Upper lobe of left lung (tissue), 4 donors: ENCODE data around the gene APOL2.

Experiments used
- EP300 ChIP-seq, 4 donors: sonication (generic); formaldehyde crosslinking; IDR thresholded peaks; one replicate each; pipeline ENCODE4 v1.5.1; 2017; ENCODE audit warnings: antibody characterized with exemption in 4 of 4, control low read depth in 2 of 4
- TF ChIP-seq, protein P1 (sequence below), 6 experiments: fragments of 450-650 bp in 4 of 6; fragments of 200-600 bp in 2 of 6; sonication (generic) in 2 of 6; IDR thresholded peaks; one replicate each; pipeline ENCODE4 v1.5.1; 2016 to 2019; ENCODE audit warnings: antibody characterized with exemption in 6 of 6

DNA sequence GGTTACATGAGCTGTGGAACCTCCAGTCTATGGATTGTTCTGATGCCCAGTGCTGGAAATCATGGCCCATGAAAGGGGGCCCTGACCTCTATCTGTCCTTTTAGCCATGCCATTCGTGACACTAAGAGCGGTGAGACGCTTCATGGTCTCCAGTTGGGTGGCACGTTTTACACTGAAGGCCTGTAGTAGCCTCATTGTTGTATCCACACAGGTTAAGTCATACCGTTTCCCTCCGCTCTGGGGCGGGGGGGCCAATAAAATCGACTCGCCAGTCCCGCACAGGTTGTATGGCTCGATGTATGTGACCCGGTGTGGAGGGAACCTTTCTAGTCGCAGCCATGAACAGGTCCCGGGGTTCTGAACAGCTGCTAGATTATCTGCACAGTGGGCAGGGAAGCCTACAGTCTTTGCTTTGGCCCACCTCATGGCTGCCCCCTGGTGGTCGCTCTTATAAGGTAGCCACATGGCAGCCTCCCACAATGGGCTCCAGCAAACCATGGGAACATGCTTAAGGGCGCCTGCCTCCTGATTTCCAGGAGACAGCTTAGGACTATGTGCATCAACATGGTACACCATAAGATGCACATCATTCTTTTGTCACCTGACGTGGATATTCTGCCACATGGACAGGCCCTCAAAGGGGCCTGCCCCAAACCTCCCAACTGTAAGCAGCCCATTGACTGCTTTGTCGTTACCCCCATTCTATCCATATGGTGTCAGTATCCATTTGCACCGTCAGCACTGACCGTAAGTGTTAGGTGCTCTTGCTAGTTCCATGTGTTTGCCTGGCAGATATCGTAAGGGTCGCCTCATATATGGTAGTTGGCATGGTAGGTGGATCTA is 59.1 kb downstream of the APOL2 start:
- TF ChIP-seq, protein P1, sequence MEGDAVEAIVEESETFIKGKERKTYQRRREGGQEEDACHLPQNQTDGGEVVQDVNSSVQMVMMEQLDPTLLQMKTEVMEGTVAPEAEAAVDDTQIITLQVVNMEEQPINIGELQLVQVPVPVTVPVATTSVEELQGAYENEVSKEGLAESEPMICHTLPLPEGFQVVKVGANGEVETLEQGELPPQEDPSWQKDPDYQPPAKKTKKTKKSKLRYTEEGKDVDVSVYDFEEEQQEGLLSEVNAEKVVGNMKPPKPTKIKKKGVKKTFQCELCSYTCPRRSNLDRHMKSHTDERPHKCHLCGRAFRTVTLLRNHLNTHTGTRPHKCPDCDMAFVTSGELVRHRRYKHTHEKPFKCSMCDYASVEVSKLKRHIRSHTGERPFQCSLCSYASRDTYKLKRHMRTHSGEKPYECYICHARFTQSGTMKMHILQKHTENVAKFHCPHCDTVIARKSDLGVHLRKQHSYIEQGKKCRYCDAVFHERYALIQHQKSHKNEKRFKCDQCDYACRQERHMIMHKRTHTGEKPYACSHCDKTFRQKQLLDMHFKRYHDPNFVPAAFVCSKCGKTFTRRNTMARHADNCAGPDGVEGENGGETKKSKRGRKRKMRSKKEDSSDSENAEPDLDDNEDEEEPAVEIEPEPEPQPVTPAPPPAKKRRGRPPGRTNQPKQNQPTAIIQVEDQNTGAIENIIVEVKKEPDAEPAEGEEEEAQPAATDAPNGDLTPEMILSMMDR (IDR thresholded peaks at IDR 0.05): peak; percentile 84 to 92 (median 90)
- no peak for TF ChIP-seq EP300 (IDR thresholded peaks at IDR 0.05)
